Loucy (cell line): ENCODE measurements around the gene PLXNA3.

ENCODE experiments used
- H2AFZ ChIP-seq: fragments of 200-600 bp; sonication (generic); 2 replicates; pipeline ENCODE4 v1.6.0; 2016; ENCODE audit warnings: antibody characterized with exemption, mild to moderate bottlenecking, low read length, moderate library complexity
- H3F3A ChIP-seq: fragments of 200-600 bp; 2 replicates; pipeline ENCODE4 v1.6.0; 2016; ENCODE audit warnings: antibody characterized with exemption, low read depth, mild to moderate bottlenecking
- H3K27me3 ChIP-seq: fragments of 200-600 bp; sonication (generic); 2 replicates; pipeline ENCODE4 v1.6.1; 2014; ENCODE audit warnings: low read length, mild to moderate bottlenecking; ENCODE audit not compliant: insufficient read depth, poor library complexity, severe bottlenecking
- H3K36me3 ChIP-seq: fragments of 200-600 bp; sonication (generic); 2 replicates; pipeline ENCODE4 v1.6.1; 2016; ENCODE audit warnings: low read length; ENCODE audit not compliant: insufficient read depth
- H3K4me1 ChIP-seq: fragments of 200-600 bp; sonication (generic); 2 replicates; pipeline ENCODE4 v1.5.1; 2014; ENCODE audit warnings: low read length, mild to moderate bottlenecking; ENCODE audit not compliant: insufficient read depth, poor library complexity, severe bottlenecking
- H3K4me2 ChIP-seq: fragments of 200-600 bp; sonication (generic); 2 replicates; pipeline ENCODE4 v1.6.0; 2014; ENCODE audit warnings: antibody characterized with exemption, low read length, low read depth, mild to moderate bottlenecking; ENCODE audit not compliant: poor library complexity, severe bottlenecking
- H3K4me3 ChIP-seq: fragments of 200-600 bp; sonication (generic); 2 replicates; pipeline ENCODE4 v1.5.1; 2014; ENCODE audit warnings: low read length, mild to moderate bottlenecking, mixed read lengths; ENCODE audit not compliant: poor library complexity, severe bottlenecking
- H3K79me2 ChIP-seq: fragments of 200-600 bp; sonication (generic); 2 replicates; pipeline ENCODE4 v1.6.1; 2014; ENCODE audit warnings: low read length; ENCODE audit not compliant: insufficient read depth
- H3K9ac ChIP-seq: fragments of 200-600 bp; sonication (generic); 2 replicates; pipeline ENCODE4 v1.6.0; 2014; ENCODE audit warnings: mild to moderate bottlenecking, low read depth, low read length, moderate library complexity; ENCODE audit not compliant: poor library complexity, severe bottlenecking
- H3K9me2 ChIP-seq: fragments of 200-600 bp; sonication (generic); replicated peaks from 2 replicates; pipeline ENCODE4 v1.6.1; 2016; ENCODE audit warnings: low read depth, low read length, mixed read lengths
- H3K9me3 ChIP-seq: fragments of 200-600 bp; sonication (generic); 2 replicates; pipeline ENCODE4 v1.6.1; 2014; ENCODE audit warnings: mild to moderate bottlenecking, antibody characterized with exemption, low read length, low read depth; ENCODE audit not compliant: insufficient read depth
- H4K20me1 ChIP-seq: fragments of 200-600 bp; sonication (generic); 2 replicates; pipeline ENCODE4 v1.6.0; 2014; ENCODE audit warnings: antibody characterized with exemption, low read length, mild to moderate bottlenecking; ENCODE audit not compliant: insufficient read depth, poor library complexity, severe bottlenecking
- EZH2phosphoT487 ChIP-seq: fragments of 200-600 bp; IDR thresholded peaks from 2 replicates; pipeline ENCODE4 v1.6.1; 2018; ENCODE audit warnings: antibody characterized with exemption, mild to moderate bottlenecking, moderate library complexity, borderline replicate concordance
- TF ChIP-seq, protein P1 (sequence below): fragments of 200-600 bp; sonication (generic); conservative IDR thresholded peaks from 2 replicates; pipeline ENCODE4 v1.5.1; 2014; ENCODE audit warnings: mild to moderate bottlenecking, antibody characterized with exemption, low read length

PLXNA3 gene

DNA sequence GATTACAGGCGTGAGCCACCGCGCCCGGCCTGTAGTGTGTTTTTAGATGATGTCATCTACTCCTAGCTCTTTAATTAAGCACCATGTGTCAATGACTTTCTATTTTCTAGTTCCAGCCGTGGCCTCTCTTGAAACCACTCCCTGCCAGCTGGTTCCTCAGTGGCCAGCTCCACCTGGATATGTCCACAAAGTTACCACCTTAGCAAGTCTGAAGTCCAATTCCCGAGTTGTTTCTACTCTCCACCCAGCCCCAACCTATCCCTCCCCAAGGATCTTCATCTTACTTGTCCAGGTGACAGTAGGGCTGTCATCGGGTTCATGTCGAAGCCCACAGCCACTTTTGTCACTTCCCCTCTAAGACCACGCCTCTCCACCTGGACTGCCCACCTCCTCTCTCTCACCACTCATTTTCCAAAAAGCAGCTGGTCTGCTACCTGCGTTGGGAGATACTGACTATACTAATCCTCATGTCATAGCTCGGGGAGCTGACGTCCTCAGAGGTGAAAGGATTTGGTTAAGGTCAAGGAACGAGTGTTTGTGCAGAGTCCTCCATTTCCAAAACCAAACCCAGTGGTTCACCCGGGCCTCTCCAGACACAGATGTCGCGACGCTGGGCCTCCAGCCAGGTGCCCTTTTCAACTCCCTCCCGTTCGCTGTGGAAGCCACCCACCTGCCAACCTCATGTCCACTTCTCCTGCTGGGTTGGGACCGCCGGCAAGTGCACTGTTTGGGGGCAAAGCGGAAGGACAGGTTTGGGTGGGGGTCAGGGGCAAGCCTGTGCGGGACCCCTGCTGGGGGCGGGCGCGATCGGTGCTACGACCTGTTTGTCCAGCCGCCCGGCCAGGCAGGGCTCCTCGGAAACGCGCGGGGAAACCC is 57.2 kb downstream of the PLXNA3 start:
- Histone ChIP-seq H3K9me3 (no peaks in the 10 kb centered on the region), H2AFZ (peak overlapping the region; percentile 60; the same call in 1 of the 2 replicates), H3K4me3 (peak overlapping the region; percentile 89), H4K20me1 (no peaks in the 10 kb centered on the region), H3K27me3 (no peaks in the 10 kb centered on the region), H3K36me3 (no peaks in the 10 kb centered on the region), H3K4me2 (peak overlapping the region; percentile 87), H3K79me2 (peaks cover 8% of the 10 kb centered on the region; the same call in 1 of the 2 replicates), H3F3A (no peaks in the 10 kb centered on the region), H3K4me1 (peaks cover 10% of the 10 kb centered on the region), H3K9me2 (no peaks in the 10 kb centered on the region), H3K9ac (peak overlapping the region; percentile 92)
- no peak for TF ChIP-seq EZH2phosphoT487
- TF ChIP-seq, protein P1, sequence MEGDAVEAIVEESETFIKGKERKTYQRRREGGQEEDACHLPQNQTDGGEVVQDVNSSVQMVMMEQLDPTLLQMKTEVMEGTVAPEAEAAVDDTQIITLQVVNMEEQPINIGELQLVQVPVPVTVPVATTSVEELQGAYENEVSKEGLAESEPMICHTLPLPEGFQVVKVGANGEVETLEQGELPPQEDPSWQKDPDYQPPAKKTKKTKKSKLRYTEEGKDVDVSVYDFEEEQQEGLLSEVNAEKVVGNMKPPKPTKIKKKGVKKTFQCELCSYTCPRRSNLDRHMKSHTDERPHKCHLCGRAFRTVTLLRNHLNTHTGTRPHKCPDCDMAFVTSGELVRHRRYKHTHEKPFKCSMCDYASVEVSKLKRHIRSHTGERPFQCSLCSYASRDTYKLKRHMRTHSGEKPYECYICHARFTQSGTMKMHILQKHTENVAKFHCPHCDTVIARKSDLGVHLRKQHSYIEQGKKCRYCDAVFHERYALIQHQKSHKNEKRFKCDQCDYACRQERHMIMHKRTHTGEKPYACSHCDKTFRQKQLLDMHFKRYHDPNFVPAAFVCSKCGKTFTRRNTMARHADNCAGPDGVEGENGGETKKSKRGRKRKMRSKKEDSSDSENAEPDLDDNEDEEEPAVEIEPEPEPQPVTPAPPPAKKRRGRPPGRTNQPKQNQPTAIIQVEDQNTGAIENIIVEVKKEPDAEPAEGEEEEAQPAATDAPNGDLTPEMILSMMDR = no peak

DNA sequence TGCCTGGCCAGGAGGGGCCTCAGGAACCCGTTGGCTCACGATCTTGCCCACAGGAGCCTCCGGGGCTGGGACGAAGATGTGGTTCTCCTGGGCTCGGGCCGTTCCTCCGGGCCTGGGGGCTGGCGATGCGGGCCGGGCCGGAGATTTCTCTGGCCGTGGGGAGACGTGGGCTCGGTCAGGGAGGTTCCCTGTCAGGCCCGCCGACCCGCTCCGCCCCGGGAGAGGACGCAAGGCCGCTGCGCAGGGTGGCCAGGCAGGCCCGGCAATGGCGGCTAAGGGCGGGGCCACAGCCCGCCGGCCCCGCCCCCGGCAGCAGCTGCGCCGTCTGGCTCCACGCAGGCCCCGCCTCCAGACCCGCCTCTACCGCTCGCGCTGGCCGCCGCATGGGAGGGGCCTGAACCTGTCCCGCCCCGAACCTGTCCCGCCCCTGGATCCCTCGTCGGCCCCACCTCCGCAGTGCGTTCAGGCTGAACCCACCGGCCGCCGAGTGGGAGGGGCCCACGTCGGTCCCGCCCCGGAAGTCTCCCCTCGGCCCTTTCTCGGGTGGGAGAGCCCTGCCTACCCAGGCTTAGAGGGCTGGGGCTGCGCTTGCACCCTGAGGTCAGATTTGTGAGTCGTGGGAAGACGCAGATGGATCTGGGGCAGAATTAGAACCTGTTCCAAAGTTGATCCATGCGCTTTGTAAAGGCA is 58.0 kb downstream of the PLXNA3 start, which contains the start of gene FAM3A:
Gene FAM3A (minus strand): TSS at position 267 of the 690 bp plus-strand sequence. CDS start 460 bp downstream, outside the sequence.
- Histone ChIP-seq H2AFZ (peak within 1 kb of the TSS; percentile 60; the same call in 1 of the 2 replicates), H3K36me3 (no peaks in the 10 kb centered on the region), H3K9me3 (no peaks in the 10 kb centered on the region), H3K27me3 (no peaks in the 10 kb centered on the region), H3K9me2 (no peaks in the 10 kb centered on the region), H3F3A (no peaks in the 10 kb centered on the region), H3K4me1 (peaks cover 7% of the 10 kb centered on the region), H4K20me1 (no peaks in the 10 kb centered on the region), H3K79me2 (peaks cover 8% of the 10 kb centered on the region; the same call in 1 of the 2 replicates), H3K4me3 (peak within 1 kb of the TSS; percentile 89), H3K9ac (peak within 1 kb of the TSS; percentile 92), H3K4me2 (peak within 1 kb of the TSS; percentile 87)
- TF ChIP-seq EZH2phosphoT487 = no peak
- TF ChIP-seq, protein P1 = no peak

DNA sequence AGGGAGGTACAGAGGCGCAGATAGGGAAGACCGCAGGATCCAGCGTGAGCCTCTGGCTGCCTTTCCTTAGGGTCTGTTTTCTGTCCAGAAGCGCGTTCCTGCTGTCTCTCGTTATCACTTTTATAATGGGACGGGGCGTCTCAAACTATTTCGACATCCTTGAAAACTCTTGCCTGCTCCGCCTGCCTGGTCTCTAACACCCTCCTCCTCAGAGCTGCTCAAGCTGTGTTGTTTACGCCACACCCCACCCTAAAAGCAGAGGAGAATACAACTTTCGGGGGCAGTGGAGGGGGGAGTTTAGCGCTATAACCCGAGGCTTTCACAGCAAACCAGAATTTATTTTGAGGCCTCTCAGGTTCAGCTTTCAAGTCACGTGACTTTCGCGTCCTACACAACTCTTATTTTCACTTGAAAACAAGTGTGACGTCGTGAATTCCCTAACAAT is 58.6 kb downstream of the PLXNA3 start:
- Histone ChIP-seq H3K4me3 (peak overlapping the region; percentile 69), H4K20me1 (no peaks in the 10 kb centered on the region), H3K9ac (peak overlapping the region; percentile 56), H3K79me2 (peaks cover 8% of the 10 kb centered on the region; the same call in 1 of the 2 replicates), H3K9me2 (no peaks in the 10 kb centered on the region), H3K4me2 (peak overlapping the region; percentile 74), H3K36me3 (no peaks in the 10 kb centered on the region), H3K4me1 (peaks cover 2% of the 10 kb centered on the region), H3K27me3 (no peaks in the 10 kb centered on the region), H3K9me3 (no peaks in the 10 kb centered on the region), H3F3A (no peaks in the 10 kb centered on the region), H2AFZ (no peak overlapping the region)
- no peak for TF ChIP-seq EZH2phosphoT487
- TF ChIP-seq, protein P1 = no peak
